OCI-LY3 (cell line): Measurements from ENCODE around the gene SVEP1.

Source experiments
- CTCF ChIP-seq: fragments of 200-600, 300-600 bp; sonication (generic); IDR thresholded peaks from 2 replicates; pipeline ENCODE4 v1.5.1; 2014; ENCODE audit warnings: antibody characterized with exemption, low read length, low read depth
- EZH2phosphoT487 ChIP-seq: fragments of 200-600 bp; shearing (Covaris generic); IDR thresholded peaks from 2 replicates; pipeline ENCODE4 v1.6.1; 2018; ENCODE audit warnings: antibody characterized with exemption, mixed run types, low read depth

GRCh38 chr9:110383491-110383890 lies 196.1 kb downstream of the SVEP1 start:
- TF ChIP-seq CTCF, result no peak
- TF ChIP-seq EZH2phosphoT487, result no peak
